ENCODE results near the gene SLC13A1.
A peak's percentile ranks its signal among the peaks of the same experiment; 100 is the strongest.
"Not testable (repeated sequence)": the region's sequence is repeated elsewhere in the genome, so short reads cannot be mapped to it uniquely, and the experiment has no call there.

The SLC13A1 gene, protein sequence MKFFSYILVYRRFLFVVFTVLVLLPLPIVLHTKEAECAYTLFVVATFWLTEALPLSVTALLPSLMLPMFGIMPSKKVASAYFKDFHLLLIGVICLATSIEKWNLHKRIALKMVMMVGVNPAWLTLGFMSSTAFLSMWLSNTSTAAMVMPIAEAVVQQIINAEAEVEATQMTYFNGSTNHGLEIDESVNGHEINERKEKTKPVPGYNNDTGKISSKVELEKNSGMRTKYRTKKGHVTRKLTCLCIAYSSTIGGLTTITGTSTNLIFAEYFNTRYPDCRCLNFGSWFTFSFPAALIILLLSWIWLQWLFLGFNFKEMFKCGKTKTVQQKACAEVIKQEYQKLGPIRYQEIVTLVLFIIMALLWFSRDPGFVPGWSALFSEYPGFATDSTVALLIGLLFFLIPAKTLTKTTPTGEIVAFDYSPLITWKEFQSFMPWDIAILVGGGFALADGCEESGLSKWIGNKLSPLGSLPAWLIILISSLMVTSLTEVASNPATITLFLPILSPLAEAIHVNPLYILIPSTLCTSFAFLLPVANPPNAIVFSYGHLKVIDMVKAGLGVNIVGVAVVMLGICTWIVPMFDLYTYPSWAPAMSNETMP

DNA sequence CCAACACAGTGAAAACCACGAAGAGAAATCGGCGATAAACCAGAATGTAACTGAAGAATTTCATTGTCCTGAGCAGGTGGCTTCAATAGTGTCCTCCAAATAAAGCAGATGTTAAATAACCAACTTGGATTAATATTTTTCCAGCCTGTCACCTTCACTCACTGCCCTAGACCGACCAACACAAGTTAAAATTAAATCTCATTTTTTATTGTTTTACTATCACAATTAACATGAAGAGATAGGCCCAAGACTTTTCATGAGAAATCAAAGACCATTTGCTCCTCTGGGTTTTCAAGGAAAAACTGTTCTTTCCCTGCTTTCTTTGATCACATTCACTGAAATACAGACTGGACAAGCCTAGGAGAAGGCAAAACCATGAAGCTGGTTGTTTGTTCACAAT, at the start of gene SLC13A1:
TSS of gene SLC13A1 (minus strand) at position 87 of the 400 bp plus-strand sequence. CDS start at position 64, 23 bp downstream.
- Histone ChIP-seq H3K36me3 (ENCODE audit: control insufficient read depth in 1 of 2, insufficient read depth in 2 of 2, low read length in 2 of 2) (no peaks in the 10 kb centered on the region), H3K4me3 (ENCODE audit: low read depth in 1 of 2, low read length in 2 of 2) (peak within 1 kb of the TSS in 1 of 2 donors; percentile 23), H3K4me1 (ENCODE audit: control insufficient read depth in 1 of 2, insufficient read depth in 2 of 2, low read length in 2 of 2) (no peaks in the 10 kb centered on the region), H3K27ac (ENCODE audit: low read depth, low read length) (no peak within 1 kb of the TSS), H3K27me3 (ENCODE audit: control insufficient read depth in 1 of 2, insufficient read depth in 2 of 2, low read length in 2 of 2) (no peaks in the 10 kb centered on the region), H3K9me3 (ENCODE audit: control insufficient read depth in 1 of 2, low read length in 2 of 2) (no peaks in the 10 kb centered on the region), H3K9ac (ENCODE audit: low read depth in 1 of 2, low read length in 2 of 2) (no peak within 1 kb of the TSS)

DNA sequence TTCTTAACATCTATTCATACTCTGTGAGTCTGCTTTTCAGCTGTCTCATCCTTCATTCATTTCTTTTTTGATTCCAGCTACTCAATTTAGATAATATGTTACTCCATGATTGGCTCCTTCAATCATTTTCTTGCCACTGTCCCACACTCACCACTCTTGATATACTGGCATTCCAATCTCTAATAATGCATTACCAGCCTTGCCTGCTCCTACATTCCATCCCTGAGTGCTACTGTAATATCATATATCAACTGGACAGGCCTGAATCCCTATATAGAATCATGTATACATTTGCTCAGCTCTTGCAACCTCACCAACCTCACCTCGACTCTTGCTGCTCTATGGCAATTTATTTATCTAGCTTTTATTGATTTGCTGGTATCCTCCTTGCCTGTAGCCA, 45.0 kb upstream of the SLC13A1 start:
- H3K36me3 ChIP-seq (ENCODE audit: control insufficient read depth in 1 of 2, insufficient read depth in 2 of 2, low read length in 2 of 2) = no peaks in the 10 kb centered on the region
- H3K4me3 ChIP-seq (ENCODE audit: low read depth in 1 of 2, low read length in 2 of 2) = no peak overlapping the region

DNA sequence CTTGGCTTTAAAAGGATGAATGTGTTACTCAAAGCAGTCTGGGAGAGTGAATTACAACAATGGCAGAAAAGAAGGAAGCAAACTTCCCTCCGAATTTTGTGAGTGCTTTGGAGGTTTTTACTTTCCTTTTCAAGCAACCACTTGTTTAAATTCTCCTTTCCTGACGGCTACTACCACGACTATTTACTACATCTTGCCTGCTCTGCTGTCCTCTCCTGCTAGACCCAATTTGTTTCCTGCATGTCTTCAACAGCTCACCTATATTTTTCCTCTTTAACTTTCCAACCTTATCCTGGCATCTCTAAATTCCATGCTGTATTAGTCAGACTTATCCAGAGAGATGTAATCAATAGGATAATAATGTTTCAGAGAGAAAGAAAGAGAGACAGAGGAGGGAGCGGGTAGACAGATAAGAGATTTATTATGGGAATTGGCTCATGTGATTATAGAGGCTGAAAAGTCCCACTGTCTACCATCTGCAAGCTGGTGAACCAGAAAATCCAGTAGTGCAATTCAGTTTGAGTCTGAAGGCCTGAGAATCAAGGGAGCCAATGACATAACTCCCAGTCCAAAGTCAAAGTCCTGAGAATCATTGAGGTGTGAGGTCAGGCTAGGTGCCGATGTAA, 42.8 kb upstream of the SLC13A1 start:
- Histone ChIP-seq H3K9ac (ENCODE audit: low read depth in 1 of 2, low read length in 2 of 2) (no peak overlapping the region), H3K36me3 (ENCODE audit: control insufficient read depth in 1 of 2, insufficient read depth in 2 of 2, low read length in 2 of 2) (no peaks in the 10 kb centered on the region), H3K4me3 (ENCODE audit: low read depth in 1 of 2, low read length in 2 of 2) (no peak overlapping the region), H3K4me1 (ENCODE audit: control insufficient read depth in 1 of 2, insufficient read depth in 2 of 2, low read length in 2 of 2) (peaks cover 0 to 3% of the 10 kb centered on the region in 2 donors), H3K9me3 (ENCODE audit: control insufficient read depth in 1 of 2, low read length in 2 of 2) (no peaks in the 10 kb centered on the region), H3K27me3 (ENCODE audit: control insufficient read depth in 1 of 2, insufficient read depth in 2 of 2, low read length in 2 of 2) (no peaks in the 10 kb centered on the region), H3K27ac (ENCODE audit: low read depth, low read length) (no peak overlapping the region)

More for the DNA sequence above, 45.0 kb upstream of the SLC13A1 start:
- no peak overlapping the region for H3K9ac ChIP-seq (ENCODE audit: low read depth in 1 of 2, low read length in 2 of 2)
- H3K27me3 ChIP-seq (ENCODE audit: control insufficient read depth in 1 of 2, insufficient read depth in 2 of 2, low read length in 2 of 2) = no peaks in the 10 kb centered on the region
- peaks cover 0 to 3% of the 10 kb centered on the region in 2 donors for H3K4me1 ChIP-seq (ENCODE audit: control insufficient read depth in 1 of 2, insufficient read depth in 2 of 2, low read length in 2 of 2)
- no peaks in the 10 kb centered on the region for H3K9me3 ChIP-seq (ENCODE audit: control insufficient read depth in 1 of 2, low read length in 2 of 2)
- H3K27ac ChIP-seq (ENCODE audit: low read depth, low read length) = no peak overlapping the region

DNA sequence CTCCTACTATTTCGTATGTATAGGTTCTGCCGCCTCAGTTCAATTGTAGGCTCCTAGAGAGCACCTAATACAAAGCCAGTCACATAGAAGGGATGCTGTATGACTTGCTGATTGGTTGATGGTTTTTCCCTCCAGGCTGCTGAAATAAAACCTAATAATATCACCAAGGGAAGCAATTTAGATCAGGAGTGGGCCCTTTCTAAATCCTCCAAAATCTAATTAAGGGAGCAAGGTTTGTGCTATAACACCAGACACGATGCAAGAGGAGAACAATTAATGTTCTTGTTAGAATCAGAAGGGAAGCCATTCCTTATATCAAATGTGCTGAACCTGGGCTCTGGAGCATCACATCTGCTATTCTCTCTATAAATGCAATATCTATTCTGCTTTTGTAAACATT, 42.0 kb upstream of the SLC13A1 start:
- Histone ChIP-seq H3K4me3 (ENCODE audit: low read depth in 1 of 2, low read length in 2 of 2) (no peak overlapping the region), H3K4me1 (ENCODE audit: control insufficient read depth in 1 of 2, insufficient read depth in 2 of 2, low read length in 2 of 2) (peaks cover 0 to 3% of the 10 kb centered on the region in 2 donors), H3K27ac (ENCODE audit: low read depth, low read length) (no peak overlapping the region), H3K27me3 (ENCODE audit: control insufficient read depth in 1 of 2, insufficient read depth in 2 of 2, low read length in 2 of 2) (no peaks in the 10 kb centered on the region), H3K9me3 (ENCODE audit: control insufficient read depth in 1 of 2, low read length in 2 of 2) (no peaks in the 10 kb centered on the region), H3K36me3 (ENCODE audit: control insufficient read depth in 1 of 2, insufficient read depth in 2 of 2, low read length in 2 of 2) (no peaks in the 10 kb centered on the region), H3K9ac (ENCODE audit: low read depth in 1 of 2, low read length in 2 of 2) (no peak overlapping the region)

DNA sequence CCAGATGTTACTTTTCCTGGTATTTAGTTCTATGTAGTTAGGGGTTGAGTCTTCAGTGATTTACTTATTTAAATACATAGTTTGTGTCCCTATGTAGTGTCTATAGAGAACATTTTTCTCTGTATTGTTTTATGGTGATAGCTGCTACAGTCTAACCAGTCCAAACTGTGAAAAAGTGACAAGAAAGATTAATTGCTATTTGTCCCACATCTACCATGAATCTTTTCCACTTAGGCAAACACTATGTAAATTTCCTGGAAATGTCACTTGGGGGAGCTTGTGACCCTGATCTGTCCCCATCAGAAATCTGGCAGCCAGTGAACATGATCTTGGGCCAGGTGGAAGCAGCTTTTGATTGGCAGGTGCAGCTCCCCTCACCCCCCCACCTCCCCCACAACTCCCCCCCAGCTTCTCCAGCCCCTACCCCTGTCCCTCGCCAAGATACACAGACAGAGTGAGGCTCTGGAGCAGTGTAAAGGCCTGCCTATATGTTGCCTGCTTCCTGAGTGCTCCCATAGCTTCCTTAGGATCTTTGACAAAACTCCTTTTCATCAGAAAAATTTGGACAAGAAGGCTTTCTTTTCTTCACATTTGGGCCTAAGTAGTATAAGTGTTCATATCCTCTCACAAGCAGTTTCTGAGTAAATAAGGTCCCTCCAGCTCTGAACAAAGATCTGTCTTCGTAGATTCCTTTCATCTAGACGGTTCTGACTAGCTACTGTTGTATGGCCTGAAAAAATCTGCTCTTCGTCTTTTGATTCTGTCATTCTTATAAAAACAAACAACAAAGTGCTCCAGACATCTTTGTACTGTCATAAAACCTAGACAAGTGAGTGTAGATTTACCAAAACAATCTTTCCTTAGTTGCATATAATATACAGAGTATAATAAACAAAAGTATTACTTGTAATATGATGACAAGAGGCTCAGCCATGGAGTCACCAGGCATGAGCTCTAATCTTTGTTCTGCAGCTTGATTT, 31.5 kb upstream of the SLC13A1 start:
- H3K9ac ChIP-seq (ENCODE audit: low read depth in 1 of 2, low read length in 2 of 2) = no peak overlapping the region
- H3K4me3 ChIP-seq (ENCODE audit: low read depth in 1 of 2, low read length in 2 of 2) = no peak overlapping the region
- H3K27ac ChIP-seq (ENCODE audit: low read depth, low read length) = no peak overlapping the region

DNA sequence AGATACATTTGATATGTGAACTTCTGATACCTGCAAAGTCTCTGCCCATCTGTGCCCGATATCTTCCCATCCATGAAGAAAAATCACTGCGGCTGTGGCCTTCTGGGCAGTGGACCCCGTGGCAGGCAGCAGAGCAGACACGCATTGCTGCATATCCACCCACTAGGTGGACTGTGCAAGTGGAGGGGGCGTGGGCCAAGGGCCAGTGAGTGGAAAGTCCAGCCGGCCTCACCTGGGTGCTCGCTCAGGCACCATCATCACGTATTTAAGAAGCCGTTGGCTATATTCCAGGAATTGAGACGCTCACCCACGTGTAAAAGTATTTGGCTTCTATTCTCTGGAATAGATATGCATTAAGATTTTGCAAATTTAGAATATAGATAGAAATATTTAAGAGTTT, 30.8 kb upstream of the SLC13A1 start:
- Histone ChIP-seq H3K27ac (ENCODE audit: low read depth, low read length) (no peak overlapping the region), H3K27me3 (ENCODE audit: control insufficient read depth in 1 of 2, insufficient read depth in 2 of 2, low read length in 2 of 2) (no peaks in the 10 kb centered on the region), H3K9me3 (ENCODE audit: control insufficient read depth in 1 of 2, low read length in 2 of 2) (no peaks in the 10 kb centered on the region), H3K36me3 (ENCODE audit: control insufficient read depth in 1 of 2, insufficient read depth in 2 of 2, low read length in 2 of 2) (no peaks in the 10 kb centered on the region), H3K9ac (ENCODE audit: low read depth in 1 of 2, low read length in 2 of 2) (no peak overlapping the region), H3K4me3 (ENCODE audit: low read depth in 1 of 2, low read length in 2 of 2) (no peak overlapping the region), H3K4me1 (ENCODE audit: control insufficient read depth in 1 of 2, insufficient read depth in 2 of 2, low read length in 2 of 2) (no peaks in the 10 kb centered on the region)

More for the DNA sequence above, 31.5 kb upstream of the SLC13A1 start:
- Histone ChIP-seq H3K4me1 (ENCODE audit: control insufficient read depth in 1 of 2, insufficient read depth in 2 of 2, low read length in 2 of 2) (no peaks in the 10 kb centered on the region), H3K27me3 (ENCODE audit: control insufficient read depth in 1 of 2, insufficient read depth in 2 of 2, low read length in 2 of 2) (no peaks in the 10 kb centered on the region), H3K9me3 (ENCODE audit: control insufficient read depth in 1 of 2, low read length in 2 of 2) (no peaks in the 10 kb centered on the region), H3K36me3 (ENCODE audit: control insufficient read depth in 1 of 2, insufficient read depth in 2 of 2, low read length in 2 of 2) (no peaks in the 10 kb centered on the region)

DNA sequence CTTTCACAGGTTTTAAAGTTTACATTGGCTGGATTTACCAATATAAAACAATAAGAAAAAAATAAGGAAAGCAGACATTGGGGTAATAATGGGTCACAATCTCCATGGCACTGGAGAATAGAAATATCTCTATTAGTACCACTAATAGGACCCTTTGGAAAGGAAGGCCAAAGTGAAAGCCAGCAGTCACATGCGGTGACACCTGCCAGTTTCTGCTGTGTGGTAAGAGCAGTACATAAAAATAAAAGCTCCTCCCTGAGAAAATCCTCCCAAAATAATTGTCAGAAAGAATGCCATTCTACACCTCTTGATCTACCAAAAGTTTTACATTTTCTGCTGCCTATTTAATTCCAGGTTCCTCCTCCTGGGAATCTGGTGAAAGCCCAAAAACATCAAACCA, 30.4 kb upstream of the SLC13A1 start:
- H3K27ac ChIP-seq (ENCODE audit: low read depth, low read length) = no peak overlapping the region
- no peaks in the 10 kb centered on the region for H3K27me3 ChIP-seq (ENCODE audit: control insufficient read depth in 1 of 2, insufficient read depth in 2 of 2, low read length in 2 of 2)
- no peak overlapping the region for H3K9ac ChIP-seq (ENCODE audit: low read depth in 1 of 2, low read length in 2 of 2)
- H3K4me1 ChIP-seq (ENCODE audit: control insufficient read depth in 1 of 2, insufficient read depth in 2 of 2, low read length in 2 of 2) = no peaks in the 10 kb centered on the region
- H3K9me3 ChIP-seq (ENCODE audit: control insufficient read depth in 1 of 2, low read length in 2 of 2) = no peaks in the 10 kb centered on the region
- no peak overlapping the region for H3K4me3 ChIP-seq (ENCODE audit: low read depth in 1 of 2, low read length in 2 of 2)
- no peaks in the 10 kb centered on the region for H3K36me3 ChIP-seq (ENCODE audit: control insufficient read depth in 1 of 2, insufficient read depth in 2 of 2, low read length in 2 of 2)

DNA sequence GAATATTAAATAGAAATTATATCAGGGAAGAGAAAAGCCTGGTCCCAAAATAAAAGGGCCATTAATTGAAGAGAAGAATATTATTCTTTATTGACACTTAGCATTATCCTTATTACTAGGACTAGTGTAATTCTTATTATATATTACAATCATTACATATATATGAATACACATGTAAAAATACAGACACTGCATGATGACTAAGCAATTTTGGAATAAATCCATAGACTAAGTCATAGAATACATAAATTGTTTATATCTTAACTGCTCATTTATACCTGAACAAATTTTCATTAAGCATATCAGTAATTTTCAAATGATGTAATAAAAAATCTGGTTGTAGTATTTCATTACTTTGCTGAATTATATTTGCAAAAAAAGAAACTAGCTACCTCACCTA, 29.7 kb upstream of the SLC13A1 start:
- Histone ChIP-seq H3K4me1 (ENCODE audit: control insufficient read depth in 1 of 2, insufficient read depth in 2 of 2, low read length in 2 of 2) (no peaks in the 10 kb centered on the region), H3K9me3 (ENCODE audit: control insufficient read depth in 1 of 2, low read length in 2 of 2) (no peaks in the 10 kb centered on the region), H3K27me3 (ENCODE audit: control insufficient read depth in 1 of 2, insufficient read depth in 2 of 2, low read length in 2 of 2) (no peaks in the 10 kb centered on the region), H3K9ac (ENCODE audit: low read depth in 1 of 2, low read length in 2 of 2) (no peak overlapping the region), H3K4me3 (ENCODE audit: low read depth in 1 of 2, low read length in 2 of 2) (no peak overlapping the region), H3K27ac (ENCODE audit: low read depth, low read length) (no peak overlapping the region), H3K36me3 (ENCODE audit: control insufficient read depth in 1 of 2, insufficient read depth in 2 of 2, low read length in 2 of 2) (no peaks in the 10 kb centered on the region)

DNA sequence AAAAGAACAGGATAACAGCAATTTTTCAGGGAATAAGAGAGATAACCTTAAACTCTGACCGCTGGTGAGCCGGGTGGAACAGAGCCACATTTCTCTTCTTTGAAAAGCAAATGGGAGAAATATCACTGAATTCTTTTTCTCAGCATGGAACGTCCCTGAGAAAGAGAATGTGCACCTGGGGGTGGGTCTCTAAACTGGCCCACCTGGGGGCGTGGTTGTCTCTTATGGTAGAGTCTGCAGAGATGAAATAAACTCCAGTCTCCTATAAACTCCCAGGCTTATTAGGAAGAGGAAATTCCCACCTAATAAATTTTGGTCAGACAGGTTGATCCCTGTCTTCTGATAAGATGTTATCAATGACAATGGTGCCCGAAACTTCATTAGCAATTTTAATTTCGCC, 27.9 kb upstream of the SLC13A1 start:
- not testable (repeated sequence) for H3K36me3 ChIP-seq (ENCODE audit: control insufficient read depth in 1 of 2, insufficient read depth in 2 of 2, low read length in 2 of 2); H3K27me3 ChIP-seq (ENCODE audit: control insufficient read depth in 1 of 2, insufficient read depth in 2 of 2, low read length in 2 of 2); H3K27ac ChIP-seq (ENCODE audit: low read depth, low read length); H3K4me3 ChIP-seq (ENCODE audit: low read depth in 1 of 2, low read length in 2 of 2); H3K9ac ChIP-seq (ENCODE audit: low read depth in 1 of 2, low read length in 2 of 2); H3K4me1 ChIP-seq (ENCODE audit: control insufficient read depth in 1 of 2, insufficient read depth in 2 of 2, low read length in 2 of 2); H3K9me3 ChIP-seq (ENCODE audit: control insufficient read depth in 1 of 2, low read length in 2 of 2)

Data from duodenal mucosa (tissue), 2 donors.